T47D (cell line): ENCODE measurements around the gene TANGO2.

Source experiments
- DNase-seq, 2 experiments: peaks; one replicate each; pipeline versions ENCODE4 v3.0.0 to v3.0.0-alpha.2; 2011 to 2012; ENCODE audit warnings: low read depth in 1 of 2, low spot score in 1 of 2
- JUND ChIP-seq: IDR thresholded peaks from 2 replicates; pipeline ENCODE4 v1.6.1; 2012; ENCODE audit warnings: low read depth
- in situ Hi-C: cut with HindIII; loops from 2 replicates; pipeline ENCODE4 v1.10.0; 2016; ENCODE audit warnings: low sequenced_read_pairs, low pct_unique_long_range_greater_than_20kb

Gene TANGO2

DNA sequence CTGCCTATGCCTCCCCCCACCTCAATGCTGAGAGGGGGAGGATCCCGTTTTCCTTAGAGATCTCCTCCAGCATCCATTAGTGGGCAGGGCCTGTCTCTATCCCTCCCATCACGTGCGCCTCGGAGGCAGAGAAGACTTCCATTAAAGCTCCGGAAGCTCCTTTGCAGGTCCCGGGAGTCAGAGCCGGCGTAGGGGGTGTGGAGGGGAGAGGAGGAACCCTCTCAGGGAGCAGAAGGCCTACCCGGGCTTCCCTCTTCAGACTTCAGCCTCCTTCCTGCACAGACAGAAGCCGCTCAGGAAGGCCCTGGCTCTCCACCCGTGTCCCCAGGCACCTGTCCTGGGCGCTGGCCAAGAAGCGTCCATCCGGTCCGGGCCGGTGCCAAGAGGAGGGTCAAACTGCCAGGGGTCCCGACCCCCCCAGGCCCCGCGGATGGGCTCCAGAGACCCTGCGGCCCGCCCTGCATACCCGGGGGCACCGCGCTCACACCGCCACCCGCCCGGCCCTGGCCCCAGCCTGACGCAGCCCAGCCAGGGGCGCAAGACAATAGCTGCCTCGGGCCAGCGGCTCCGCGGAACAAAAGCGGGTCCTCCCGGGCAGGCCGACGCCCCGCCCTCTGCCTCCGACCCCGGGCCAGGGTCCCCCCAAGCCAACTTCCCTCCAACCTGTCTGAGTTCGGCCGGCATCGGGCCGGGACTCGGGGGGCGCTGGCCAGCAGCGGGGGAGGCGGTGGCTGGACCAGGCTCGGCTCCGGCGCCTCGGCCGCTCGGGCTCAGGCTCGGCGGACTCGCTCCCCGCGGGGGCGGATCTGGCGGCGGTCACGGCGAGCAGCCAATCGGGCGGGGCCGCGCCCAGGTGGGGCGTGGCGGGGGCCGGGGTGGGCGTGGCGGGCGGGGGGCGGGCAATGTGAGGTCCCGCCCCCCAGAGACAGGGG is 34.2 kb upstream of the TANGO2 start:
- TF ChIP-seq JUND = no peak

DNA sequence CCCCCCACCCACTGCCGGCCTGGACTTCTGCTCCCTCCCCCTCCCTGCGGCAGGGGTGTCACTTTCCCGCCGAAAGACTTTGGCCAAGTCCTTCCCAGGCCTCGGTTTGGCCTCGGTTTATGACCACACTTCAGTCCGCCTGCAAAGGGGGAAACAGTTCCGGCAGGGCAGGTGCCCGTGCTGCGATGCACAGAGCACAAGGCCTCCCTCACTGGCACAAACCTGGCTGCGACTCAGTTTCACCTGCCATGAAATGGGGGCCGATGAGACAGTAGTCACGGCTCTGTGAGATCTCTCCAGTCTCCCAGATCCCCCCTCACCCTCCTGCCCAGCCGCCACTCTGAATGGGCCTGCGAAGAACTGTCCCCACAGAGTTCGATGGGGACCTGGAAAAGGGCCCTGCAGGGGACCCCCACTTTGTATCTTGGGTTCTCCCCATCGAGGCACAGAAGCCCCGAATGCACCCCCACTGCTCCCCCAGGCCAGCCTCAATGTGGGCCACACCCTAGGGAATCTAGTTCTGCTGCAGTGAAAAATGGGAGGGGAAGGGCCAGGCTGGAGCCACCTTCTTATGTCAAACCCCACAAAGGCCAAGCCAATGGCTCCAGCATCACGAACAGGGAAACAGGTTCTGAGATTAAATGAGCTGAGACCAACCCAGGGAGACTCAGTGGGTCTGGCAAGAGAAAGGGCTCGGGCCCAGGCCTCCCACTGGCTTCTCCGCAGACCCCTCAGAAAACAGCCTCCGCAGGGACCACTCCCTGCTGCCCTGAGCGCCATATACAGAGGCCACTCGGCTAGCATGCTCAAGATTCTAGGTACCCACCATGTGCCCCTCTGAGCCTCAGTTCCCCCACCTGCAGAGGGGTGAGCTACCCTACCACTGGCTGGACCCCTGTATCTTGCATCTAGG is 33.3 kb upstream of the TANGO2 start:
- in situ Hi-C loops = no loop called here
- no peak for DNase-seq
- TF ChIP-seq JUND = no peak

More for the DNA sequence above, 34.2 kb upstream of the TANGO2 start:
- DNase-seq = peak; percentile 75 to 81
- in situ Hi-C loops = no loop called here

DNA sequence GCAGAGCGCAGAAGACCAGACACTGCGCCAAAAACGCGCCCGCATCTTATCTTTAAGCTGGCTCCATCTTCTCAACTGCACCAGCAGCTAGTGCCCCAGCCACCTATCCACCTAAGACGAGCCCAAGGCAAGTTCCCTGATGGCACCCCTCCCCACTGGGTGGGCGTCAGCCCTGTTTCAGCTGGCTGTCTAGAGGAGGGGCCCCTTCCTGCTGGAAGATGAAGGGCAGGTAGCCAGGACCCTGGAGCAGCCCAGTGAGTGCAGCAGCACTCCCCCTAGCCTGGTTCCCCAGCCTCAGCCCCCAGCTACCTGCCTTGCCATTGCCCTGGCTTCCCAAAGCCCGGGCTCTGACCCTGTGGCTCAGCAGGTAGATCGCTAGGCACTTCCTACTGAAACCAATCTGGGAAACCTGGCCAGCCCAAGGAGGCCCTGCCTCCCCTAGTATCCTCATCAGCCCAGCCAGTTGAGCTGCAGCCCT is 32.5 kb upstream of the TANGO2 start:
- no peak for TF ChIP-seq JUND
- no peak for DNase-seq
- in situ Hi-C loops = no loop called here

DNA sequence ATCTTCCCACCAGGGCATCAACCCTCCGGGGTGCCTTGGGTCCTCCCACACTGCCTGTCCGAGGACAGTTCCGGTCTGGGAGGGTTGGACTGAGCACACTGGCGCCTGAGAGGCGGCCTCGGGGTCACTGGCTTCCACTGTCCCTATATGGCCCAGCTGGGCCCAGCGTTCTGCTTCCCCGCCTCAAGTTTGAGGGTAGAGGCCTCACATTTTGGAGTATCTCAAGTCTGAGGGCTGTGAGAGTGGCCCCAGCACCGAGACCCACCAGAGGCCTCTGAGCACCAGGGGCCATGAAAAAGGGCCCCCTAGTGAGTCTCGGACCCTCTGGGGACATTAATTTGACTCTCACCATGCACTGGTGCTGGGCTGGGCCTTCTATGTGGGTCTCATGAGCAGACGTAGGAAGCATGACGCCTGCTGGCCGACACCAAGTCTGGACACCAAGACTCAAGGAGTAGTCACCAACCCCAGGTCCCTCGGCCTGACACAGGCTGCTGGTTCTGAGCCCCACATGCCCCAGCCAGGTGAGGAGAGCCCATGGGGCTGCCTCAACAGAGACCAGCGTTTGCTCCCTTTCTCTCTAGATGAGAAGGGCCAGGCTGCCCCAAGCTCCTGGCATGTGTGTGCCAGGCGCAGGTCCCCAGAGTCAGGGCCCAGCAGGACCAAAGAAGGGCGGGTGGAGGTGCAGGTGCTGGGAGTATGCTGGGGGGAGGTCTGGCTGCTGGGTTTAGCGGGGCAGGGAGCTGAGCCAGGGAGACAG is 31.8 kb upstream of the TANGO2 start:
- in situ Hi-C loops = no loop called here
- TF ChIP-seq JUND = no peak

DNA sequence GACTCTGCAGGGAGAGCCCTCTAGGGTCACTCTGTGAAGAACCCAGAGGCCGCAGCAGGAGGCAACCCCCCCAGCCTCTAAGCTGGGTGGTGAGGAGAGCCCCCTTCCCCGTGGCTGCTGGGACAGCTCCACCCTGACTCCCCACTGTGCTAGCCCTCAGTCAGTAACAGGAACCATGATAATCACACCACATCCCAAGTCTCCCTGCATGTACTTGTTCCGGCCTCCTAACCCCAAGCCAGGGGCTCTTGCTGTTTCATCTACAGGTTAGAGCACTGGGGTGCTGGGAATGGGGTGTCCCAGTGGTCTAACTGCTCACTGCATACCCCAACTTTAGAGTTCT is 31.2 kb upstream of the TANGO2 start:
- no peak for DNase-seq
- in situ Hi-C loops = no loop called here
- no peak for TF ChIP-seq JUND

More for the DNA sequence above, 31.8 kb upstream of the TANGO2 start:
- no peak for DNase-seq

DNA sequence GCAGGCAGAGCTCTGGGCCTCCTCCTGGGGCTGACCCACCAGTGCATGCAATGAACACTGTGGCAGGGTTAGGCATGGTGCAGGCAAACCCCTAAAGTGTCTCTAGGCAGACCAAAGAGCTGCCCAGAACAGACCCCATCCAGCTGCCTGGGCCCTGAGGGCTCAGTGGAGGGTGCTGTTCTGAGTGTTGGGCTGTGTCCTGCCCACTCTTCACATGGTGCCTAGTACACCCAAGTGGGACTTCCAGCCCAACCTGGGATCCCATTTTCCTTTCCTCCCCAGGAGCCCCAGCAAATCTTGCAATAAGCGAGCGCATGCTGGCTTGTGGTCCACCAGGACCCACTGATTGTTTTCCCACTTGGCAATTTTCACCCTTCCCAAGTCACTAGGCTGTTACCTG is 30.7 kb upstream of the TANGO2 start:
- in situ Hi-C loops = no loop called here
- no peak for TF ChIP-seq JUND

DNA sequence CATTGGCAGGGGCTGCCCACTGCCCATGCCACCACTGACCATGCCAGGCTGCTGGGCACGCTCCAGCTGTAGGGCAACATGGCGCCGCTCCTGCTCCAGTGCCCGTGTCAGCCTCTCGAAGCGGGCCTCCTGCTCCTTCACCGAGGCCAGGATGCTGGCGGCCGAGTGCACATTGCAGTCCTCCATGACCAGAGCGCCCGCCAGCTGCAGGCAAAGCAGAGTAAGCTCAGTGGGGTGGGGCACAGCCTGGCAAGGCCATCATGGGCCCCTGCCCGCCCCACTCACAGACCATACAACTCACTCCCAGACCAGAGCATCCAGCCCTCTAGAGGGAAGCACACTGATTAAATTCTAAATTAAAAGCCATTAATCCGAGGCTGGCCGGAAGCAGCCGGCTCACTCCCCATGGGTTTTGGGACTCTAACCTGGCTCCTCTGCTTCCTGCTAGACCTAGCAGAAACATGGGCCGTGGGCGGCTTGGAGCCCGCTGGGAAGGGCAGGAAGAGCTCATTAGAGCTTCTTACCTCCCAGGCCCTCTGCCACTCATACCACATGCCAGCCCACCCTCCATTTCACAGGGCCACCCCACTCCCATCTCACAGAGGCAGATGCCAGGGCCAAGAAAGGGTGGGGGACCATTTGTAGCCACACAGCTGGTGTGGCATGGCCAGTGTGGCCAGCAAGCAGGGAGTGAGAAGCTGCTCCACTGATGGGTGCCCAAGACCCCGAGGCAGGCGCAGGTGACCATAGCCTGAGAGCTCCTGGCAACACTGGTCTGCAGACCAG is 30.1 kb upstream of the TANGO2 start:
- no peak for TF ChIP-seq JUND
- no peak for DNase-seq
- in situ Hi-C loops = no loop called here

More for the DNA sequence above, 30.7 kb upstream of the TANGO2 start:
- DNase-seq = no peak

DNA sequence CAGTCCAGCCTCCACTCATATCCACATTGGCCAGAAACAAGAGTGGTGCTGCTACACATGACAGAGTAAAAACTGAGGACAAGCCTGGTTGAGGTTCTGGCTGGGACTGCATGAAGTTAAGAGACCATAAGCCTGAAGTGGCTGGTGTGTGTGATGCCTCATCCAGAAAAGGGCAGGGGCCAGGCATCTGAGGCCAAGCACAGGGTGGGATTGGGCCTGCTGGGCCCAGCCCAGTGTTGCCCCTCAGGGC is 29.6 kb upstream of the TANGO2 start:
- in situ Hi-C loops = no loop called here
- no peak for DNase-seq
- no peak for TF ChIP-seq JUND

DNA sequence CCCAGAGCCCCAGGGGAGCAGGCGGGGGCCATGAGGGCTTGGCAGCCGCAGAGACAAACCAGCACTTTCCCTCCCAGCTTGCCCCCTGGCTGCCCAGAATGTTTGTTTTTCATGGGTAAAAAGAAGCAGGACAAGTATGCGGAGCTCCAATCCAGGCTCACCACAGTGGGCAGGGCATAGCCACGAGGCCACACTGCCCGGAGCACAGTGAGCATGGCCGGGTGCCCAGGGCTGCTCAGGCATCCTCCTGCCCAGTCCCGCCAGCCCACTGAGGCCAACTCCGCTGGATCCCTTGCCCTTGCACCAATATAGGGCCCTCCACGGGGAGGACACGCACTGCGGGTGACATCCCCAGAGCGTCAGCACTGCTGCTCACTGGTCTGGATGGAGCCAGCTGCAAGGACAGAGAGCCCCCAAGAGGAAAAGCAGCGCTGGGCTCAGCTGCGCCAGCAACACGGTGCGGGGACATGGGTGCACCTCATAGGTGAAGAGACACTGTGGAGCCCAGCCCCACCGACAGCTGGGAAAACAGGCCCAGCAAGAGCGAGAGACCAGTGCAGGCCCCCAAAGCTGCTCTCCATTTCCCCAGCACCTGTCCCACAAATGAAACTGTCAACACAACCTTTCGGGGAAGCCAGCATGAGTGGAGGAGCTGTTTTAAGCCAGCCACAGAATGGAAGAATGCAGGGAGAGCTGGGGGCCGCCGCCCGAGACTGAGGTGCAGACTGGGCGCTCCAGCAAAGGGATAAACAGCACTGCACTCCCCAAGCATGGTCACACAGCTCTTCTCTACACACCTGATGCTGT is 29.1 kb upstream of the TANGO2 start:
- DNase-seq = peak in 1 of 2 experiments; percentile 39
- in situ Hi-C loops = no loop called here
- TF ChIP-seq JUND = no peak

DNA sequence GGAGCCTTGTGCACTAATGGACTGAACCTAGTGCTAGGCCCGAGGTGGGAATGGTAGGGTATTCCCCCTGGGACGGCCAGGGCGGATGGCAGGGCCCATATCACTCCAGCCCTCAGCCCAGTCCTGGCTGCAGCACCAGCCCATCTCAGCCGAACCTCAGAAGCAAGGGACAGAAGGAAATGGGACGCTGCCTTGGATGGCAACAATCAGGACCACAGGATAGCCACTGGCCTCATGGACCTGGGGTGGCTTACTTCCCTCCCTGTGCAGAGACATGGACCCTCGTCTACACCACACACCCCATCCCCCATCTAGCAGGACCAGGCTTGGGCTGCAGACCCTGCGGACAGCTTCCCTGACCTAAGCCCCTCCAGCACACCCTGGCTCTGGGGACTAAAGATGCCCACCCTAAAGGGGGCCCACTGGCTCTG is 28.4 kb upstream of the TANGO2 start:
- no peak for TF ChIP-seq JUND
- in situ Hi-C loops = no loop called here
- no peak for DNase-seq

DNA sequence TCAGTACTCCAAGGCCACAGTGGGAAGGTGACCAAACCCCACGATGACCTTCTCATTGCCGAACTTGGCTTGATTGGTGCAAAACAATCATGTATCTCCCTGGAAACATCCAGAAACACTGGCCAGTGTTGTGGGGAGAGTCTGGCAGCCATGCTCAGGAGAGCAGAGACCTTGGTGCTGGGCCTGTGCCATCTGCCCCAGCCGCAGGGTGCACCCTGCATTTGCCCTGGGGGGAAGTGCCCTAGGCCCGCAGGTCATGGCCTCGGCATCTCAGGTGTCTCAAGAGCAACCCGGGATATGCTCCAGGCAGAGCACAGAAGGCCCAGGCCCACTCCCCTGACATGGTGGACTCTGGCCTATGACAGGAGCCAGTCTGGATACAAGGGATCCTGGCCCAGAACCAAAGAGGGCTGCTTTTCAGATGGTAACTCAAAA is 28.0 kb upstream of the TANGO2 start:
- DNase-seq = no peak
- no peak for TF ChIP-seq JUND
- in situ Hi-C loops = no loop called here
